GM21381 (cell line): ENCODE data around the gene DCTD.

Experiments used
- ATAC-seq: cut with Tn5 transposase; IDR thresholded peaks from one replicate; pipeline ENCODE4 v1.9.1; 2021; ENCODE audit warnings: mild to moderate bottlenecking, moderate library complexity; ENCODE audit not compliant: unreplicated experiment

Gene DCTD

DNA sequence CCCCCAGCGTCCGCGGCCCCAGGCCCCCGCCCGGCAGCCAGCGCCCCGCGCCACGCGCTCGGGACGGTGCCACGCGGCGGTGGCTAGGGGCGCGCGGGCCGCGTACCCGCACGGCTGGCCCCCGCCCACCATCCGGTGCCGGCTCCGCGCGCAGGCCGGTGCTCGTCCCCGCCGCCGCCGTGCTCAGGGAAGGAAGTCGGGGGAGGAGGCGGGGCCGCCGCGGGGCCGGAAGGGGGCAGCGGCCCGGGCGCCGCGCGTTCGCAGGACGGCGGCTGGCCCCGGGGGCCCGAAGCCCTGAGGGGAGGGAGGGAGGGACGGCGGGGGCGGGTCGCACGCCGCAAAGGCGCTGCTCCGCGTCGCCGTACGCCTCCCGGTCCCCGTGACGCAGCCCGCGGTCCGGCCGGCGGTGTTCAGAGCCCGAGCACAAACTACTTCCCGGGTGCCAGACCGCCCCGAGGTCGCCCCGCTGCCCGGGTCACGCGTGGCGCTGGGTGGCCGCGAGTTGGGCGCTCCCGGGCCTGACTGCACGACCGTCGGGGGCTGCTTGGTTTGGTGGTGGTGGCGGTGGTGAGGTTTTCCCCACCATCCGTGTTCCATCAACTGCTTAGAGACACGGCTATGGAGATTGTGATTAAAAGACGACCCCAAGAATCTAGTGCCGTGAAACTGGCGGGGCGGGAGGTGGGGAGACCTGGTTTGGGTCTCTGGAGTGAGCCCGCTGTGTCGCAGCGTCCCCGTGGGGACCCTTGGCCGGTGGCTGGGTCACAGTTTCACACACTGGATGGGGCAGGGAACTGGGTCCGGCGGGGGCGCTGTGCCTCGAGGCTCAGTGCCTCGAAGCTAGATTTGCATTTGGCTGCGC lies at the start of gene DCTD:
Gene DCTD, minus strand, starts transcription at position 205 of the 862 bp plus-strand sequence. CDS start 1,818 bp downstream, outside the sequence.
- ATAC-seq: peak; percentile 80

DNA sequence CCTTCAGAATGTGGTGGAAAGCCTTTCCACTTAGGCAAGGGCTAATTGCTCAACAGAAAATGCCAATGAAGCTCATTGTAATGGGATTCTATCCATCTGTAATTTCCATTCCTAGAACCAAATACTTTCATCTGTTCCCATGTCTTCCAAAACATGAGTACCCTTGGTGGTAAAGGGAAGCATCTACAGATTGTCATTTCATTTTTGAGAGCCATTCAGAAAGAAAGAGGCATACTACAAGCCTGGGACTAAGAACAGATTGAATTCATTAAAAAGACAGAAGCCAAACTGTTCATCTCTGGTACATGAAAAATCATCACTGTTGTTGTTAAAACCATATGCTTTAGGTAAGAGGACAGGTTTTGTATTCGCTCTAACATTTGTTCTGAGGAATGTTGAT lies 43.6 kb upstream of the DCTD start:
- ATAC-seq: no peak

DNA sequence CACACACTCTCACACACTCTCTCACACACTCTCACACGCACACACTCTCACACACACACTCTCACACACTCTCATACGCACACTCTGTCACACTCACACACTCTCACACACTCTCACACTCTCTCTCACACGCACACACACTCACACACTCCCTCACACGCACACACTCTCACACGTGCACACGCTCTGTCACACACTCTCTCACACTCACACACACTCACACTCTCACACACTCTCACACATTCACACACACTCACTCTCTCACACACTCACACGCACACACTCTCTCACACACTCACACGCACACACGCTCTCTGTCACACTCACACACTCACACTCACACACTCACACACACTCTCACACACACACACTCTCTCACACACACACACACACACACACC lies 43.0 kb upstream of the DCTD start:
- no peak for ATAC-seq

DNA sequence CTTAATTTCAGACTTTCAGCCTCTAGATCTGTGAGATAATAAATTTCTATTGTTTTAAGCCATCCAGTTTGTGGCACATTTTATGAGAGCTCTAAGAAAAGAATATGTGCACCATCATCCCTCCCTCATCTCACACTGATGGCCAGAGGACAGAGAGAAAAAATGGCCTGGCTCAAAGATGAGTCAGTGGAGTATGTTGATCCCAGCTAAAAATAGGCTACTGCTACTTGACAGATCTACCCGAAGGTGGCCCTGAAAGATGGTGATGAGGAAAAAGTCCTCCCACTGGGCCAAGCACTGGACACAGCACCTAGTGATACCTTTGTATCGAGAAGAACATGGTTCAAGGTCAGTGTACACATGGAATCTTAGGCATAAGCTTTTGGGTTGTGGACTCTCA lies 38.2 kb upstream of the DCTD start:
- ATAC-seq: no peak

DNA sequence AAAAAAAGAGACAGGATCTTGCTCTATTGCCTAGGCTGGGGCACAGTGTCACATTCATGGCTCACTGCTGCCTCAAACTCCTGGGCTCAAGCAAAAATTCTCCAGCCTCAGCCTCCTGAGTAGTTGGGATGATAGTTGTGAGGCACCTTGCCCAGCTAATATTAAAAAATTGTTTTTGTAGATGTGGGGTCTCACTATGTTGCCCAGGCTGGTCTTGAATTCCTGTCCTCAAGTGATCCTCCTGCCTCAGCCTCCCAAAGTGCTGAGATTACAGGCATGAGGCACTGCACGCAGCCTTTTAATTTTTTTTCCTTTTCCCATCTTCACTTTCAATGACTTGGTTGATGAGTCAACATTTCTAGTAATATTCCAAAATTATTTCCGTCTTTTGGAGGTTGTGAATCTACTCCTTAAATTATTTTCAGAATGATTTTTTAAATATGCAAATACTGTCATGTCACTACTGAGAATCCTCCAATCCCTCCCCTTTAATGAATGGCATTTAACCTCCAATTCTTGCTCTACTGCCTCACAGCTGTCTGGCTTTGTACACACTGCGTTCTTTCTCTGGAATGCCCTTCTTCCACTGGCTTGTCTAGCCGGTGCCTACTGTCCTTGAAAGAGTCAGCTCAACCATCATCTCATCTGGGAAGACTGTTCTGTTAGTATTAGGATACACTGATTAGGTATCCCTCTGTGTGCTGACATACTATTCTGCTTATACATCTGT lies 27.5 kb upstream of the DCTD start:
- no peak for ATAC-seq

DNA sequence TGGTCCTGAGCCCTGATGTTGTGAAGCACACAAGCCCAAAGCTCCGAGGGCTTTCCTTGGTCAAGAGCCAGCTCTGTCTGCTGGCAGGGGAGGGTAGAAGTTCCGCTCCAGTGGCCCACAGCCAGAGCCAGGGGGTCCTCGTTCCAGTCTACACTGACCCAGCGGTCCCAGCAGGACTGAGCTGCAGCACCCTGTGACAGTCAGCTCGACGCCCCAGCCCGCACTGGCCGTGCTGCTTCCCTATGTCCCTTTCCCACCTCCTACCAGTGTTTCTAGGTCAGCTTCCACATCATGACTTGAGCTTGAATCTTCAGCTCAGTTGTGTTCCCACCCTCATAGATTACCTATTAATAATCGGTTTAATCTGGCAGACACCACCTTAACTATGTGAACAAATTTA lies 22.5 kb upstream of the DCTD start:
- ATAC-seq: no peak

DNA sequence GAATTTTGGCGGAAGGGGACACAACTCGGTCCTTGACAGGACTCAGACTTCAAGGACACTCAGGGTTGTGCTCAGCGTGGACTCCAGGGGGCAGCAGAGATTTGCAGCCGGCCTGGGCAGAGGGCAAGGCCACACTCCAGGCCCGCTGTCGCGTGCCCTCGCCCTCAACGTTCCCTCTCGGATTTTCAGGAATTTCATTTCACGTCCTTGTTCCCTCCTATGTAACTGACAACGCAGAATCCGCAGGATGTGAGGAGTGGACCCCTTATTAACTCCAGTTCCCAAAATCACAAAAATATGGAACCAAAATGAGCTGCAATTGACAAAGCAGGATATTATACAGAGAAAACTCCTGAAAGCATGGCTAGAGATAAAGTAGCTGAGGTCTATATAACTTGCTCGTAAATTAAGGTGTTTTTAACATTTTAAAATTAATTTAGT lies 21.0 kb upstream of the DCTD start:
- peak; percentile 97 for ATAC-seq

DNA sequence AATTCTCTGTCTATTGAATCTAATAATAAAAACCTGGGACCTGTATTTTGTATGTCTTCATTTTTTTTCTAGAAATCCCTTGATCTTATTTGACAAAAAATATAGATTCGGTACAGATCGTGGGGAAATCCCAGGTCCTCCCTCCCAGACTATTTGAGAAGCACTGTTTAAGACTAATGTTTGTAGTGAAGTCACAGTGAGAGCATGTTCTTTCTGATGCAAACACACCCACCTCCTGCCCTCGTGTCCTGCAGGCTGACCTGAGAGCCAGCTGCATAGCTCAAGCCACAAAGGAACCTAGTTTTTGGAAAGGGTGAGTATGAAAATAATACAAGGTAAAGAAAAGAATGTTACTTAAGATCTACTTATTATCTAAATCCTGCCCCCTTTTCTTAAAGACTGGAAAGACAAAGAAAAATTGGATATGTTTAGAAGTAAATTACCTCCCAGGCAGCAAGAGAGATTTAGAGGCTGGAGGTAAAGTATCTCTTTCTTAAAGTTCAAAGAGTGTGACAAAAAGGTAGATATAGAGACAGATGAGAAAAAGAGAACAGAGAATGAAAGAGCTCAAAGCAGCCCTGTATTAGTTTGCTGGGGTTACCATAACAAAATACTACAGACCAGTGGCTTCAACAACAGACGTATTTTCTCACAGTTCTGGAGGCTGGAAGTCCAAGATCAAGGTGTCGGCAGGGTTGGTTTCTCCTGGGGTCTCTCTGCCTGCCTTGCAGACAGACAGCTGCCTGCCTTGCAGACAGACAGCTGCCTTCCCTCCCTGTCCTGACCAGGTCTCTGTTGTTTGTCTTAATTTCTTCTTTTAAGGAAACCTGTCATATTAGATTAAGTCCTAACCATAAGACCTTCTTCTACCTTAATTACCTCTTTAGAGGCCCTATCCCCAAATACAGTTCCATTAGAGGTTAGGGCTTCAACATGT lies 20.4 kb upstream of the DCTD start:
- peak; percentile 22 for ATAC-seq

DNA sequence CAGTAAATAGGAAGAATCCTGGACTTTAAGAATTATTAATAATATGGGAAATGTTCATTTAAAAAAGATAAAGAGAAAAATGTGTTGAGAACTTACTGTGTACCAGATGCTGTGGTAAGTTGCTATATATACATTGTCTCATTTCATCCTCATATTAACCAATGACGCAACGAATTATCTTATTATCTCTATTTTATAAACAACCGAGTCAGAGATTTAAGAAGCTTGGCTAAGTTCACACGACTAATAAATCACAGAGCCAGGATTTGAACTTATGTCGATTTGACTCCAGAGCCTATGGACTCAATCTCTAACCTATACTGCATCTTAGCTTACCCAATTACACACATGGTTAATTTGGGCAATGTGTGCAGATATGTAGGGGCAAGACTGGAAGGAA lies 15.5 kb upstream of the DCTD start:
- no peak for ATAC-seq

DNA sequence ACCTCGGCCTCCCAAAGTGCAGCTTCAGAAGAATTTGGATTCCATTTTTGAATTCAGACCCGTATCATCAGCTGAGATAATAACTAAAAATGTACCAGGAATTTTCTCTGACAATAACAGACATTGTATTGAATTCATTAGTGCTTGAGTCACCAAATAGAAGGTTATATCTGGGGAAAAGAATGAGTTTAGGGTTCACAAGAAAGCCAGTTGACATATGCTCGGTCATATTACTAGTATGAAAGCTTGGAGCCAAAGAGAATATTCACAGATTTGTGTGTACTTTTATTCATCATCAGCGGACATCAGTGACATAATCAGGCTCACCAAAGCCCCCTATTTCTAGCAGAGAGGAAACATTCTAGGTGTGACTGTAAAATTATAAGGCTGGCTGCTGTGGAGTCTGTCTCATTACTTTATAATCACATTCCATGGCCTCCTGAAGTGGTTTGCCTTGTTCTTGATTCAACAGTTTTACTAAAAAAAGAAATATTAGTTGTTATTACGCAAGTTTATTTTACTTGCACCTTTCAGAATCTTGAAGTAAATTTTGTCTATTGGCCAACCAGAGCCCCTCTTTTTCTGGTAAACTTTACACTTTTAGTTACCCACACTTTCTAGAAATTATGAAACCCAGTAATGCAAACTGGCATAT lies 14.6 kb upstream of the DCTD start:
- ATAC-seq: no peak

DNA sequence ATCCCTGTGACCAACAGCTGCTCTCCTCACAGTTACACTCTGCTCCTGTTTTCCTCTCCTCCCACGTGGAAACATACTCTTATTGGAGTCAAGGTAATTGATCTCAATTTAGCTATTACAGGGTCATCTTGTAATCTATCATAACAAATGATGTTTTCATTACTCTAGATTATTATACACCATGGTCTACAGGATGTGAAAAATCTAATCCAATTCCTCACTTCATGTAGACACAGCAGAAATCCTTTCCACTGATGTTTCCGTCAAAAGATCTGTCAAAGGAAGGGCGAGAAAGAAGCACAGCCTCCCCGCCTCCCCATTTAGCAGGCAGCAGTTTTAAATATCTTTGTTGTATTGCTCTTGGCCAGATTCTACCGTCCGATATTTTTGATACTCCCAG lies 13.7 kb upstream of the DCTD start:
- no peak for ATAC-seq

DNA sequence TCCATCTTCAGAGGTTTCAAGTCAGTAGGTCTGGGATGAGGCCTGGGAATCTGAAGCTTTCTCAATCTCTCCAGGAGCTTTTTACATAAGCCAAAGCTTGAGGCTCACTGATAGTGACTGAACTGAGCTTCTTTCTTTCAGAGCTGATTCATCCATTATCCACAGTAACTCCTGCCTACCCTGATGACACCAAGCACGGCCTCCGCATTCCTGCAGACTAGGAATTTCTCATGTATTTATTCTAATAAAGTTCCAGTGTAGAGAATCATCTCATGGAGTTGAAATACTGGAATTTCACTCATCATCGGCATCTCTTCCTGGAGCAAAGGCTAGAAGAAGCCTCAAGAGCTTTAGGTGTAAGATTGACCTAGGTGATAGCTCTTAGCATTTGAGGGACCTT lies 12.1 kb upstream of the DCTD start:
- ATAC-seq: no peak

DNA sequence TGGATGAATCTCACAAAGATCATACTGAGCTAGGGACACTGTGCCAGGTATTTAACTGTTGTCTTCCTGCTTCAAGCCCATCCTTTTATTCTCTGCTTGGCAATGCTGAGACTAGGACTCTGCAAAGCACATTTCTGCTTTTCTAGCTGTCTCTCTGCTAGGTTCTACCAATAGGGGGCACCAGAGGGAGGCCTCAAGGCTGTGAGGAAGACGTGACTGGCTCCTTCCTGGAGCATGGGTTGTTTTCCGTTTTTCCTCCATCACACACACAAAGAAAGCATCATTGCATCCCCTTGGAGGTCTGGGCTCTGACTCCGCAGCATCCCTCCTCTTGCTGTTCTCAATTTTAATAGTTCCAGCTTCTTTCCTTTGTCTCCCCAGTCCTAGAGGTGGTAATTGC lies 10.9 kb upstream of the DCTD start:
- ATAC-seq: no peak

DNA sequence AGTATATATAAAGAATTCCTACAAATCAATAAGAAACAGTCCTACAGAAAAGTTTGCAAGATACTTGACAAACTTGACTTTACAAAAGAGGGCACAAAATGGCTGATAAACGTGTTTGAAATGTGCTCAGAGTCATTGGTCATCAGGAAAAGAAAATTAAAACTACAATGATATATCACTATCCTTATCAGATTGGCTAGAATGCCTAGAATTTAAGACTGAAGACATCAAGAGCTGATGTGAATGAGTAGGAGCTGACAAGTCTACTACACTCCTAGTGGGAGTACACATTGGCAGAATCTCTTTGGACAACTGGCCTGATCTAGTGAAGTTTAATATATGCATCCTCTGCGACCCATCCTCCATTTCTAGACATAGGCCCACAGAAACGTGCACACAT lies 10.3 kb upstream of the DCTD start:
- ATAC-seq: no peak

DNA sequence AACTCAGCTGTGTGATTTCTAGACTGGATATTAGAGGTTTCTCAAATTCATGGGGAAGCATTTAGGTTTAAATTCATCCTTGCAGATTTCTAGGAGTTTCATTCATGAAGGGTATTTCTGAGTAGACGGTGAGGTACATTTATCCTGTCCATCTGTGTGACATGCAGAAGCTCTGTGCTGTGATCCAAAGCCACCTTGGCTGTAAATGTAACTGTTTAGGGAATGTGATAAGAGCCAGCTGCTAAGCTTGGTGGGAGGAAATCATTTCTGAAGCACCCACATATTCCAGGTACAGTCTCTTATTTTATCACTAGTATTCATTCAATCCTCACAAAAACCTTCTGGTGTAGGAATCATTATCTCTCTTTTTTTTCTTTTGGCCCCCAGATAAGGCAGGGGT lies 8.7 kb upstream of the DCTD start:
- no peak for ATAC-seq

DNA sequence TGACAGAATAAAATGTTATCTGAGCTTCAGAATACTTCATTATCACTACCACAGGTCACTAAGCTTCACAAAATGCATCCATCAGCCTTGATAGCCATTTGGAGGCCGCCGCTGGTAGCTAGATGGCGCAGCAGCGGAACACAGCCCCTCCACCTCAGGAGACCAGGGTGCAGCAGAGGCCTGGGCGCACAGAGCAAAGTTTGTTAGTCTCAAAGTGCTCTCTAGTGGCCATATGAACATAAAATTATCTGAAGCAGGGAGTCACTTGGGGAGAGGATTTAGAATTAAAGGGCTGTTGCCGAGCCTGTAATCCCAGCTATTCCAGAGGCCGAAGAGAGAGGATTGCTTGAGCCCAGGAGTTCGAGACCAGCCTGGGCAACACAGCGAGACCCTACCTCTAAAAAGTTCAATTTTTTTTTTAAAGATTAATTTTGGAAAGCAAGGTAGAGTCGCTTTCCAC lies 8.1 kb upstream of the DCTD start:
- ATAC-seq: peak; percentile 100

DNA sequence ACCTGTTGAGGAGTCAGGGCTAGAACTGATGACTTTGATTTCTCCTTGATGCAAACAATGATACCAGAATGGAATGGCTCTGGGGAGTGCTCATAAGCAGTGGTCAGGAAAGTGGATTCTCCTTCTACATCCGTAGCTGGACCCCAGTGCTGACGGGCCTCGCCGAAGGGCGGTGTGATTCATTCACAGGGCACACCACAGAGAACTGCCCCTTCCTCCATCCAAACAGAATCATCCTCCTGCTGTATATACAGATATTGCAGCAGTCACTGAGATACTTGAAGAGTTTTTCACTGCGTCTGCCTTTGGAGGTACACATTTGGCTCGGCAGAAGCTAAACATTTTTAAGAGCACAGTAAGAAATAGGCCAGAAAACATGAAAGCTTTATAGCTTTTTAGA lies 7.3 kb upstream of the DCTD start:
- ATAC-seq: no peak

DNA sequence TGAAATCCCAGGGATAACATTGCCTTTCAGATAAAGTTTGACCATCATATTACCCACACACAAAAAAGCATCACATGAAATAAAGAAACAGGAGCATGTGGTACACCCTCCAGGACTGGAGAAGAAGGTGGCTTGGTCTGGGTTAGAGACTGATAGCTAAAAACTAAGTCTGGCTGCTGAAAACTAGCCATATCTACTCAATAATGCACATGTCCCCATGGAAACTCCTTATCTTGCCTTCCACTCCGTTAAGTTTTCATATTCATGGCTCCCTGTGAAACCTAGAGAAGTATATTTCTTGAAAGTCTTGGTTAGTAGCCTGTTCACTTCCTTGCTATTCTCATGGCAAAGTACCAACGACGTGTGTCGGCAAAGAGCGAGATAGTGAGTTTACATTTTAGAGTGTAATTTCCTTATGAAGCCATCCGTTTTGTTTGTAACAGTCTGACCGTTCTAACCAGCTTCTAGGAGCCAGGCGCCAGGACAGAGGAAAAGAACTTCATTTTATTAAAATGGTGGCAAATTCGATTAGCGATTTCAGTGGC lies 6.7 kb upstream of the DCTD start:
- no peak for ATAC-seq

DNA sequence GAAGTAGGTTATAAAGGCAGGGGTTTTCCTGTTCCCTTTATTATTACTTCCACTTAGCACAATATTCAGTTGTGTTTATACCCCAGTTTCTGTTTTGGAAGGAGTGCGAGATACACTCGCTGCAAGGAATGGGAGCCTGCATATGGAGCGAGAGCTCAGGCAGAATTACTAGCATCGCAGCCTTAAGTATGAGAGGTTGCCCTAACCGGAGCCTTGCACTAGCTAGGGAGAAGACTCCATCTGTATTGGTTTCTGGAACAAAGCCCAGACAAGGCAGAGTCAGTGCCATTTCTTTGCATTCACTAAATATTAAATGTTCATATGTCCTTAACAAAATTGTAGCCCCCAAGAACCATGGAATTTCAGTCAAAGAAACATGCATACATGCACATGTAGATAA lies 6.2 kb upstream of the DCTD start:
- no peak for ATAC-seq
